NCI-H1436 (cell line): ENCODE results near the gene C6orf132.

Experiments
- DNase-seq: peaks from one replicate; lab custom pipeline; 2025; lab: John Stamatoyannopoulos, UW

Gene C6orf132

DNA sequence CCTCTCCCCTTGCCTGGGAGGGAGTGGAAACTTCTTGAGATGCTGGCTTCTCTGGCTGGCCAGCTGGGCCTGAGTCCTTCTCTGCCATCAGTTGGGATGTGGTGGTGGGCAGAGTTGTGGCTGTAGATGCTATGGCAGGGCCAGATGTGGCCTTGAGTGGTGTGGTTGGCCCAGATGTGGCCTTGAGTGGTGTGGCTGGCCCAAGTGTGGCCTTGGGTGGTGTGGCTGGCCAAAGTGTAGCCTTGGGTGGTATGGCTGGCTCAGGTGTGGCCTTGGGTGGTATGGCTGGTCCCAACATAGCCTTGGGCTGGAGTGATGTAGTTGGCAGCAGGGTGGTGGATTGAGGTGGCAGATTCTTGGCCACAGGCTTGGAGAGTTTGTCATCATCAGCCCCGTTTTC, 36.7 kb downstream of the C6orf132 start:
- no peak for DNase-seq

- DNase-seq, result no peak
Measured at GRCh38 chr6:42105156-42105648, 37.2 kb downstream of the C6orf132 start.

DNA sequence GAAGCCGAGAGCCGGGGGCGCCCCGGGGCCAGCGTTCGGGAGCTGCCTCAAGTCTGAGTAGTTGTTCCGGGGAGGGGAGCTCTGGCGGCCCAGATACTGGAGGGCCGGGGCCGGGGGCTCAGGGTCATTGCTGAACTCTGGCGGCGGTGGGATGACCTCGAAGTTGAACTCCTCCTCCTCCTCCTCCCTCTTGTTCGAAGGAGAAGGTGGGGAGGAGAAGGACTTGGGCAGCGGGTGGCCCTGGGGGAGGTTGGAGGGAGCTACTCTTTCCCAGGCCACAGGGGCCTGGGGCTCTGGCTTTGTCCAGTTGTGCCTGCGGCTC, 37.7 kb downstream of the C6orf132 start:
- DNase-seq, result no peak

- DNase-seq, result no peak
Measured at GRCh38 chr6:42104095-42104803, 38.2 kb downstream of the C6orf132 start.

- no peak for DNase-seq
Measured at GRCh38 chr6:42103753-42104094, 38.7 kb downstream of the C6orf132 start.

DNA sequence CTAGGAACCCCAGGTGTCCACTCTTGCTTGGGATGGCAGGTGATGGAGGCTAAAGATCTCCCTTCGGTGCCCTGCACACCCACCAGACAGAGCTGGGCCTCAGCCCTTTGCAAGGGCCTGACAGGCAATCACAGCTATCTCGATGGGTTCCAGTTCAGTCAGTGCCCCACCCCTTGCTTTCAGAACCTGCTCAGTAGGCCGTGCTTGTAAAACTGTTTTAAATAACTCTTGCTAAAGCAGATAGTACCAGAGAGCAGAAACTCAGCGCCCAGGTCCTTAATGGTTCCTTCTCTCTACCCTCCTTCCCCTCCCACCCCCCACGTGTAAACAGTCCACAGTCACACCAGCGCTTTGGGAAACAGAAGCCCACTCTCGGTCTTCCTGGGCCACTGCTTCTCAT, 39.2 kb downstream of the C6orf132 start:
- no peak for DNase-seq

DNA sequence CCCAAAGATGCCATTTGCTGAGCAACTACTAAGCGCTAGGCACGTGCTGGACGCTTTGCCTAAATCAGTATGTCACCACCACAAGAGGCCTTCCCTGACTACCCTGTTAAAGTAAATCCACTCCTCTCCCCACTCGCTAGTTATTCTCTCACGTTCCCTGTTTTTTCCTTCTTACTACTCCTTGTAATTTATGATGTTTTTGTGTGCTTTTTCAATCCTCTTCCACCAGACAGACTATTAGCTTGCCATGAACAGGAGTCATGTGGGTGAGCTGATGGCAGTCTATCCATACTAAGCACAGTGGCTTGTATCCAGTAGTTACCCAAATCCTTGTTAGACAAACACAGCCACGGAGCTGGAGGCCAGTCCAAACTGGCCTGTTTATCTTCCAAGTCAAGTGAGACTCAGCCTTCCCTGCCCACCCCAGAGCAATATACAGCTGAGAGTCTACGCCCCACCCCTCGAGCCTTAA, 41.2 kb downstream of the C6orf132 start:
- DNase-seq, result no peak

DNA sequence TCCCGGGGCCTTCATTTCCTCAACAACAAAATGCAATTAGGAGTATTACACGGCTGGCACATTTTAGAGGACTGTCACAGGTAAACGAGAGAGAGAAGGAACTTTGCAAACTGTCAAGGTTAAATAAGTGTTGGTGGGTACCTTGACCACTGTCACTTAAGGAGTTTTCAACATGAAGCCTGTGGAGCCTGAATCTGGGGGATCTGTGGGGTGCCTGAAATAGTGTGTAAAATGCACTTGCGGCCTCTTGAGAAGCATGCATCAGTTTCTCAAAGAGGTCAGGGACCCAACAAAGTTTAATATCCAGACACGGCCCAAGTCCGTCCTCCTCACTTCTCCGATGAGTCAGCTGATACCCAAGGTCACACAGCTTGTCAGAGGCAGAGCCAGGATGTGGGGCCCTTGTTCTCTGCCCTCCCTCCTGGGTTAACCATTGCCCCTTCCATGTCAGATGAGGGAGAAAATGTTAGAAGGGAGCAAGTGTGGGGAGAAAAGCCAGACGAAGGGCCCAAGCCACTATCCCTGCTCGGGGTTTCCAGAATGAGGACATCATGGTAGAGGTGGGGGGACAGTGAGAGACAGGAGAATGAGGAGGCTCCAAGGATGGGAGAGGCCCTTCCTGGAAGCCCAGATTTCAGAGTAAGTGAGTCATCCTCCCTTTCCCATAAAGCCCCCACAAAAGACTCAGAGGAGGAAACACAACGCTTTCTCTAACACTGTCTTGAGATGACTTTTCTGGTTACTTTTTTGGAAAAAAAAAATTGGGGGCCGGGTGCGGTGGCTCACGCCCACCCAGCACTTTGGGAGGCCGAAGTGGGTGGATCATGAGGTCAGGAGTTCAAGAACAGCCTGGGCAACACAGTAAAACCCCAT, 42.2 kb downstream of the C6orf132 start:
- DNase-seq, result no peak

GRCh38 chr6:42099340-42100028, 42.9 kb downstream of the C6orf132 start:
- DNase-seq, result no peak

- no peak for DNase-seq
Measured at GRCh38 chr6:42095776-42096541, 46.5 kb downstream of the C6orf132 start.

GRCh38 chr6:42095094-42095493, 47.3 kb downstream of the C6orf132 start:
- no peak for DNase-seq

GRCh38 chr6:42093582-42094329, 48.7 kb downstream of the C6orf132 start:
- no peak for DNase-seq

- no peak for DNase-seq
Measured at GRCh38 chr6:42091718-42092023, 50.7 kb downstream of the C6orf132 start.

- no peak for DNase-seq
Measured at GRCh38 chr6:42090819-42091717, 51.4 kb downstream of the C6orf132 start.

DNA sequence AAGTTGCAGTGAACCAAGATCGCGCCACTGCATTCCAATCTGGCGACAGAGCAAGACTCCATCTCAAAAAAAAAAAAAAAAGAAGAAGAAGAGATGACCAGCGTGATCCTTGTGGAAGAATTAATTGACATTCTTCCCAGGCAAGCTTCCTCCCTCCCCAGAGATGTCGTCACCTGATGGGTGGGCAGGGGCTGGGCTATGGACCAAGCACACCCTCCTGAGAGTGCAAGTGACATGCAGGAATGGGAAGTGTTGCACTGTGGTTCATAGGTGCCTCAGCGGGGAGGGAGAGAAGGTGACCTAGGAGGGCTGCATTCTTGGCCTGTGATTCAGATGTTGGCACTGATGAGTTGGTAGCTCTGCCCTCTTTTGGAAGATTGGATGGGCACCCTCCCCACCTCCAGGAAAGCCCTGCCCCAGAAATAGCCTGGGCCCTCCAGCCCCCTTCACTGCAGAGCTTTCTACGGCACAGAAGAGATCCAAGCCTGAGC, 54.3 kb downstream of the C6orf132 start:
- DNase-seq, result no peak

- no peak for DNase-seq
Measured at GRCh38 chr6:42086046-42087035, 56.1 kb downstream of the C6orf132 start.

DNA sequence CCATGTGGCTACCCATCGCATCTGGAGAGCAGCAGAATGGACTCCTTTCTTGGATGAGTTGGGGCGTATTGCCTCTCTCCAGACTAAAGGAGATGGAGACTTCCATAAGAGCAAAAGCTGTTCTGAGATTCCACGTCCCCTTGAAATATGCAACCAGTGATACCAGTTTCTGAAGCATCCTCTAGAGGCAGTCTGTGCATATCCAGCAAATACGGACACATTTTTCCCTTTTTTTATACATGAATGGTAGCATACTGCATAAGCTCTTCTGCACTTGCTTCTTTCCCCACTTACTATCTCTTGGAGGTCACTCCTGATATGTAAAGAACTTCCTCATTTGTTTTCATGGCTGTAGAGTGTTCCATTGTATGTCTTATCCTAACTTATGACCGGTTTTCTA, 57.5 kb downstream of the C6orf132 start:
- DNase-seq, result no peak

GRCh38 chr6:42083530-42083929, 58.9 kb downstream of the C6orf132 start:
- DNase-seq, result no peak

GRCh38 chr6:42079941-42080464, 62.4 kb downstream of the C6orf132 start:
- no peak for DNase-seq
